Cardiac fibroblast (primary cell): ENCODE data around the gene FGD4.

Source experiments
- DNase-seq, 2 donors: peaks; one replicate each; pipeline versions ENCODE4 v3.0.0 to v3.0.0-alpha.2; 2010; ENCODE audit warnings: low read depth in 2 of 2
- H3K4me3 ChIP-seq, 2 donors: replicated peaks in 1 of 2; 1 replicate in 1 of 2; 2 replicates in 1 of 2; pipeline ENCODE4 v1.5.1; 2011; ENCODE audit warnings: low read depth in 2 of 2, low read length in 2 of 2, mild to moderate bottlenecking in 2 of 2, moderate library complexity in 1 of 2
- CTCF ChIP-seq: IDR thresholded peaks from one replicate; pipeline ENCODE4 v1.5.1; 2011; ENCODE audit warnings: low read depth, mild to moderate bottlenecking, low read length, inconsistent platforms

The FGD4 gene

DNA sequence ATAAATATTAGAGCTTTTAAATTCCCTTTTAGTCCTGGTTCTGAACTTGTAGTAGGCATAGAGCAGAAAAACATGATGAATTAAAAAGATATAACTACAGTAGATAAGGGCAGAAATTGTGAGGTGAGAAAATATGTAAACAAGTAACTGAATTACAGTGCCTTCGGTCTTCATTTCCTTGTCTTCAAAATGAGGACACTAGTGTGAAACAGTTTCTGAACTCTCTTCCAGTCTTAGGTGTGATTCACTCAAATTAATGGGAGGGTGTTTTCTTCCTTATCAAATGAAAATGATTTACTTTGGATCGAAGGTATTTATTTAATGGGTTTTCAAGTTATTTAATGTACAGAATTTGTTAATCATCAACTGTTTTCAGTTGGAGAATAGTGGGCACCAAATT, 1.5 kb downstream of the FGD4 start:
- H3K4me3 ChIP-seq: no peak overlapping the region
- TF ChIP-seq CTCF: no peak
- DNase-seq: no peak

DNA sequence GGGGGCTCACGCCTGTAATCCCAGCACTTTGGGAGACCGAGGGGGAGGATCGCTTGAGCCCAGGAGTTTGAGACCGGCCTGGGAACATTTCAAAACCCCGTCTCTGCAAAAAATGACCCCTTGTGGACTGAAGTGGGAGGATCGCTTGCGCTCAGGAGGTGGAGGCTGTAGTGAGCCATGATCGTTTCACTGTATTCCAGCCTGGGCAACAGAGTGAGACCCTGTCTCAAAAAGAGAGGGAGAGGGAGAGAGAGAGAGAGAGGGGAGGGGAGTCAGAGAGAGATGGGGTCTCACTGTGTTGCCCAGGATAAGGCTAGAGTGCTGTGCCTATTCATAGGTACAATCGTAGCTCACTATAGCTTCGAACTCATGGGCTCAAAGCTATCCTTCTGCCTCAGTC, 2.8 kb downstream of the FGD4 start:
- no peak for DNase-seq
- no peak for TF ChIP-seq CTCF
- no peak overlapping the region for H3K4me3 ChIP-seq

DNA sequence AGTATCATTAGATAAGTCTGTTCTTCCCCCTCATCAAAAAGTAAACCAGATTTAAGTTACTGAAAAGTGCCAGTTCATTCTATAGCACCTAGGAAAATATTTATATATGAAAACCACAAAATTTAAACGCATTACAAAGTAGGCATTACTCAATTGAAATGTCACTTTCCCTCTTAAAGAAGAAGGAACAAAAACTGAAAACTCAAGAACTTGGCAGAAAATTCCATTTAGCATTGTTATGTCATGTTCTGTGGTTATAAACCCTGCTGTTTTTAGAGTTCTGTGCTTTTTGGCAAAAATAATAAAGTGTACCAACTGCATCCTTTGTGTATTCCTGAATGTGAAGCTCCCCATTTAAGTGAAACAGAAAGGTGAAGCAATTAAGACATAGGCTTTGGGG, 3.6 kb downstream of the FGD4 start:
- H3K4me3 ChIP-seq: no peak overlapping the region
- TF ChIP-seq CTCF: no peak
- no peak for DNase-seq

DNA sequence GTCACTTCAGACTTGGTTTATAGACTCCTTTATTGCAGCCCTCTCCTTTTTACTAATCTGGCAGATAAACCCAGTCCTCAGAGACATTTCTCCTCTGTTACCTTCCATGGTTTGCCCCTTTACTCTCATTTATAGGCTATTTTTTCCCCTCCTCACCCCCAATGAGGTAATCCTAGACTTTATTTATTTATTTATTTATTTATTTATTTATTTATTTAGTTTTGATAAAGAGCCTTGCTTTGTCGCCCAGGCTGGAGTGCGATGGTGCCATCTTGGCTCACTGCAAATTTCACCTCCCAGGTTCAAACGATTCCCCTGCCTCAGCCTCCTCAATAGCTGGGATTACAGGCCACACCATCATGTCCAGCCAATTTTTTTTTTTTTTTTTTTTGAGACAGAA, 8.4 kb downstream of the FGD4 start:
- no peak for TF ChIP-seq CTCF
- no peak overlapping the region for H3K4me3 ChIP-seq
- DNase-seq: no peak

DNA sequence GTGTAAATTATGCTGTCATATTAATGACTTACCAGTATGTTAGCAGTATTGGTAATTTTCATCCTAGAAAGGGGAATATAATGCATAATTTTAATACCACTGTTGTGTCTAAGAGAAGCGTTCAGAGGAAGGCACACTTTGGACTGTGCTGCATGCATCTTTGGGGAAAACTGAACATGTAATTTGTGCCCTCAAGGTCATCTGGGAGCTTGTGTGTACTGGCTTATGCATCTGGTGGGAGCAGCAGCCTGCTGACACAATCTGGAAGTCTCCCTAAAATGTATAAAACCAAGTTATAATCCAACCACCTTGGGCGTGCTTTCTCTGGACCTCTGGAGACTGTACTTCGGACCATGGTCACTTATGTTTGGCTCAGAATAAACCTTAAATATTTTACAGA, 14.1 kb downstream of the FGD4 start:
- no peak for TF ChIP-seq CTCF
- no peak for DNase-seq
- no peak overlapping the region for H3K4me3 ChIP-seq

DNA sequence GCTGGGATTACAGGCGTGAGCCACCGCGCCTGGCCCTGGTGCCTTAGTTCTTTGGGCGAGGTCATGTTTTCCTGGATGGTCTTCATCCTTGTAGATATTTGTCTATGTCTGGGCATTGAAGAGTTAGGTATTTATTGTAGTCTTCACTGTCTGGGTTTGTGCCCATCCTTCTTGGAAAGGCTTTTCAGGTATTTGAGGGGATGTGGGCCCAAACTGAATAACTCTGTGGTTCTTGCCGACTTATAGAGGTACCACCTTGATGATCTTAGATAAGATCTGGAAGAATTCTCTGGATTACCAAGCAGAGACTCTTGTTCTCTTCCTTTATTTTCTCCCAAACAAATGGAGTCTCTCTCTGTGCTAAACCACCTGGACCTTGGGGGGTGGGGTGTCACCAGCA, 18.9 kb downstream of the FGD4 start:
- no peak for TF ChIP-seq CTCF
- no peak for DNase-seq
- no peak overlapping the region for H3K4me3 ChIP-seq

- H3K4me3 ChIP-seq: no peak overlapping the region
- TF ChIP-seq CTCF: no peak
- no peak for DNase-seq
These were observed 19.7 kb downstream of the FGD4 start for GRCh38 chr12:32418903-32419519.
